Naive thymus-derived CD4-positive, alpha-beta T cell (primary cell): ENCODE data around the gene ZMYND8. TPM values are rescaled to one million over a fixed set of nuclear protein-coding genes. Genes with fewer than 3 reads are reported as not detected.
A peak's percentile ranks its signal among the peaks of the same experiment; 100 is the strongest.

ENCODE experiments used
- ATAC-seq: fragments of 150-1000 bp; cut with Tn5 transposase; 2 replicates; pipeline ENCODE4 v1.10.0; 2021; ENCODE audit warnings: mild to moderate bottlenecking, moderate library complexity
- CTCF ChIA-PET: fragments of 350-600 bp; sonication (Branson Sonifier 250); formaldehyde crosslinking; loops from one replicate; lab custom pipeline; 2021; ENCODE audit warnings: antibody characterized with exemption; lab: Charles Lee
- POLR2A ChIA-PET: fragments of 350-600 bp; sonication (Branson Sonifier 250); formaldehyde crosslinking; loops from one replicate; lab custom pipeline; 2021; ENCODE audit warnings: antibody characterized with exemption, inconsistent platforms; lab: Charles Lee
- DNase-seq, 9 donors: peaks; one replicate each; pipeline versions ENCODE4 v3.0.0 to v3.0.0-alpha.2; 2020 to 2022; ENCODE audit warnings: mixed read lengths in 1 of 9
- H3K27ac ChIP-seq: one replicate; pipeline ENCODE4 v1.7.0; 2013; ENCODE audit warnings: mild to moderate bottlenecking, low read depth, low read length, moderate library complexity
- H3K27me3 ChIP-seq, 2 donors: one replicate each; pipeline ENCODE4 v1.7.0; 2013; ENCODE audit warnings: low read length in 2 of 2, mild to moderate bottlenecking in 2 of 2, moderate library complexity in 2 of 2; ENCODE audit not compliant: control insufficient read depth in 2 of 2, insufficient read depth in 2 of 2
- H3K36me3 ChIP-seq, 3 experiments: 1 replicate in 2 of 3; 2 replicates in 1 of 3; pipeline ENCODE4 v1.7.0; 2013; ENCODE audit warnings: low read length in 3 of 3, mild to moderate bottlenecking in 3 of 3, moderate library complexity in 1 of 3; ENCODE audit not compliant: insufficient read depth in 3 of 3, control insufficient read depth in 2 of 3
- H3K4me1 ChIP-seq, 2 donors: one replicate each; pipeline ENCODE4 v1.7.0; 2013; ENCODE audit warnings: low read length in 2 of 2, mild to moderate bottlenecking in 2 of 2, moderate library complexity in 1 of 2; ENCODE audit not compliant: control insufficient read depth in 2 of 2, insufficient read depth in 2 of 2
- H3K4me3 ChIP-seq: 2 replicates; pipeline ENCODE4 v1.7.0; 2013; ENCODE audit warnings: mild to moderate bottlenecking, low read length
- H3K9me3 ChIP-seq, 3 experiments: 1 replicate in 2 of 3; 2 replicates in 1 of 3; pipeline ENCODE4 v1.7.0; 2013; ENCODE audit warnings: low read length in 3 of 3; ENCODE audit not compliant: control insufficient read depth in 2 of 3
- H3K27ac Mint-ChIP-seq, 9 donors: one replicate each; pipeline ENCODE4 v1.8.0; 2020 to 2022; ENCODE audit warnings: mixed read lengths in 9 of 9, mild to moderate bottlenecking in 8 of 9, moderate library complexity in 5 of 9, inconsistent platforms in 2 of 9
- H3K27me3 Mint-ChIP-seq, 5 donors: one replicate each; pipeline ENCODE4 v1.8.0; 2021 to 2022; ENCODE audit warnings: mixed read lengths in 5 of 5, mild to moderate bottlenecking in 1 of 5
- H3K36me3 Mint-ChIP-seq, 5 donors: one replicate each; pipeline ENCODE4 v1.8.0; 2020 to 2022; ENCODE audit warnings: mixed read lengths in 5 of 5, mild to moderate bottlenecking in 3 of 5, inconsistent platforms in 1 of 5
- H3K4me1 Mint-ChIP-seq, 7 donors: one replicate each; pipeline ENCODE4 v1.8.0; 2020 to 2022; ENCODE audit warnings: mixed read lengths in 7 of 7, mild to moderate bottlenecking in 3 of 7, inconsistent platforms in 1 of 7
- H3K4me3 Mint-ChIP-seq, 10 donors: one replicate each; pipeline ENCODE4 v1.8.0; 2020 to 2022; ENCODE audit warnings: mild to moderate bottlenecking in 10 of 10, mixed read lengths in 10 of 10, moderate library complexity in 6 of 10, inconsistent platforms in 2 of 10
- H3K9me3 Mint-ChIP-seq, 11 donors: one replicate each; pipeline ENCODE4 v1.8.0; 2020 to 2022; ENCODE audit warnings: mixed read lengths in 11 of 11, mild to moderate bottlenecking in 4 of 11, inconsistent platforms in 1 of 11, moderate library complexity in 1 of 11
- intact Hi-C, 2 donors: fragments of 100-400 bp; cut with micrococcal nuclease; formaldehyde crosslinking; loops; one replicate each; pipeline ENCODE4 v1.15.1; 2023
- polyA plus RNA-seq, 2 donors: library from polyadenylated mRNA; unstranded; fragments of 300-500 nt; fragmentation: Illumina TruSeq; gene quantifications; one replicate each; pipeline ENCODE4 v1.2.3, GENCODE V29; 2021
- total RNA-seq, 6 experiments: library from RNA in 5 of 6; stranded (reverse) in 5 of 6; gene quantifications; 1 replicate in 5 of 6; 2 replicates in 1 of 6; pipeline ENCODE4 v1.2.3 and lab custom pipeline; 2021 to 2026

The ZMYND8 gene
- total and polyA plus RNA-seq, 7 experiments from 2014 or later: 12.7 to 83.0 (median 63.7) TPM

DNA sequence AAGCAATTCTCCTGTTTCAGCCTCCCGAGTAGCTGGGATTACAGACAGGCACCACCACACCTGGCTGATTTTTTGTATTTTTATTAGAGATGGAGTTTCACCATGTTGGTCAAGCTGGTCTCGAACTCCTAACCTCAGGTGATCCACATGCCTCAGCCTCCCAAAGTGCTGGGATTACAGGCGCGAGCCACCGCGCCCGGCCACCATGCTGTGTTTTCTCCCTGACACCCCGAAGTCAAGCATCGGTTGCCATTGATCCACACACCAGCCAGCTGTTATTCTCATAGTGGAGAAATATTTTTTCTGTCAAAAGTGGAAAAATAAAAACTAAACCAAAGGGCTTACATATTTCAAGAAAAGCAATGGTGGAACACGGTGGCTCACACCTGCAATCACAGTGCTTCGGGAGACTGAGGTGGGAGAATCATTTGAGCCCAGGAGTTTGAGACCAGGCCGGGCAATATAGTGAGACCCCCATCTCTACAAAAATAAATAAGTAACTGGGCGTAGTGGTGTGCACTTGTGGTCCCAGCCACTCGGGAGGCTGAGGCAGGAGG, 157.4 kb downstream of the ZMYND8 start:
- H3K27ac ChIP-seq: no peak overlapping the region
- Mint-ChIP-seq H3K27me3 (peaks cover 0 to 5% (median 0%) of the 10 kb centered on the region in 5 donors), H3K4me3 (no peak overlapping the region), H3K4me1 (peaks cover 0 to 12% (median 0%) of the 10 kb centered on the region in 7 donors), H3K36me3 (peaks cover 0 to 3% (median 0%) of the 10 kb centered on the region in 5 donors), H3K27ac (no peak overlapping the region), H3K9me3 (no peaks in the 10 kb centered on the region)
- DNase-seq: no peak
- POLR2A ChIA-PET: no interaction called here
- H3K4me1 ChIP-seq: no peaks in the 10 kb centered on the region
- no peaks in the 10 kb centered on the region for H3K27me3 ChIP-seq
- CTCF ChIA-PET: interaction anchor here (0.6 to 1.4 kb wide), 4 partner anchors 156 to 442 kb away, joined by 3 to 9 read pairs (median 3); no protein-coding TSS in a partner anchor
- H3K9me3 ChIP-seq: no peaks in the 10 kb centered on the region
- no peaks in the 10 kb centered on the region for H3K36me3 ChIP-seq
- H3K4me3 ChIP-seq: no peak overlapping the region
- intact Hi-C loops: loop anchor here in 1 of 2 donors (5.0 kb wide), 1 partner anchor 1423 kb away; no protein-coding TSS in a partner anchor
- ATAC-seq: no peak

DNA sequence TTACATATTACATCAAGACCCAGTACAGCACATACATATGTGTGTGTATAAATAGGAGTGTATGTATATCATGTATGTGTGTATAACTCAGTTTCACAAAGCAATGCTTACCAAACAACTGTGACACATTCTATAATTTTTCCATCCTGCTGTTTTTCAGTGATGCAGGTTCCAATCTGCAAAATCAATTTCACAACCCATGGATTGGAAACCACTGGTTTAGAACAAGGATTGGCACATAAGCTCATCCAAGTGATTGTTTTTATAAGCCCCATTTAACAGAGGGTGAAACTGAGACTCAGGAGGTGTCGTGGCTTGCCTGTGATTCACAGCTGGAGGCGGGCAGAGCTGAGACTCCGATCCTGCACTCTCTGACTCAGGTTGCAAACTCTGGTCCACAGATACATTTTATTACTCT, 158.2 kb downstream of the ZMYND8 start:
- Histone ChIP-seq H3K9me3 (no peaks in the 10 kb centered on the region), H3K4me1 (no peaks in the 10 kb centered on the region), H3K36me3 (no peaks in the 10 kb centered on the region), H3K27me3 (no peaks in the 10 kb centered on the region), H3K4me3 (no peak overlapping the region), H3K27ac (no peak overlapping the region)
- no peaks in the 10 kb centered on the region for H3K9me3 Mint-ChIP-seq
- H3K4me1 Mint-ChIP-seq: peaks cover 0 to 12% (median 0%) of the 10 kb centered on the region in 7 donors
- POLR2A ChIA-PET: interaction anchor here (0.7 kb wide), 1 partner anchor 186 kb away, joined by 4 read pairs; no protein-coding TSS in a partner anchor
- DNase-seq (peak in 1 of 9 donors; percentile 52), ATAC-seq (no peak)
- no peak overlapping the region for H3K4me3 Mint-ChIP-seq
- CTCF ChIA-PET: interaction anchor here (0.6 to 4.2 kb wide), 3 partner anchors 16 to 443 kb away, joined by 3 to 31 read pairs (median 3); no protein-coding TSS in a partner anchor
- intact Hi-C loops: loop anchor here in 1 of 2 donors (5.0 kb wide), 1 partner anchor 1424 kb away; no protein-coding TSS in a partner anchor
- no peaks in the 10 kb centered on the region for H3K36me3 Mint-ChIP-seq
- H3K27ac Mint-ChIP-seq: no peak overlapping the region
- H3K27me3 Mint-ChIP-seq: peaks cover 0 to 5% (median 0%) of the 10 kb centered on the region in 5 donors

DNA sequence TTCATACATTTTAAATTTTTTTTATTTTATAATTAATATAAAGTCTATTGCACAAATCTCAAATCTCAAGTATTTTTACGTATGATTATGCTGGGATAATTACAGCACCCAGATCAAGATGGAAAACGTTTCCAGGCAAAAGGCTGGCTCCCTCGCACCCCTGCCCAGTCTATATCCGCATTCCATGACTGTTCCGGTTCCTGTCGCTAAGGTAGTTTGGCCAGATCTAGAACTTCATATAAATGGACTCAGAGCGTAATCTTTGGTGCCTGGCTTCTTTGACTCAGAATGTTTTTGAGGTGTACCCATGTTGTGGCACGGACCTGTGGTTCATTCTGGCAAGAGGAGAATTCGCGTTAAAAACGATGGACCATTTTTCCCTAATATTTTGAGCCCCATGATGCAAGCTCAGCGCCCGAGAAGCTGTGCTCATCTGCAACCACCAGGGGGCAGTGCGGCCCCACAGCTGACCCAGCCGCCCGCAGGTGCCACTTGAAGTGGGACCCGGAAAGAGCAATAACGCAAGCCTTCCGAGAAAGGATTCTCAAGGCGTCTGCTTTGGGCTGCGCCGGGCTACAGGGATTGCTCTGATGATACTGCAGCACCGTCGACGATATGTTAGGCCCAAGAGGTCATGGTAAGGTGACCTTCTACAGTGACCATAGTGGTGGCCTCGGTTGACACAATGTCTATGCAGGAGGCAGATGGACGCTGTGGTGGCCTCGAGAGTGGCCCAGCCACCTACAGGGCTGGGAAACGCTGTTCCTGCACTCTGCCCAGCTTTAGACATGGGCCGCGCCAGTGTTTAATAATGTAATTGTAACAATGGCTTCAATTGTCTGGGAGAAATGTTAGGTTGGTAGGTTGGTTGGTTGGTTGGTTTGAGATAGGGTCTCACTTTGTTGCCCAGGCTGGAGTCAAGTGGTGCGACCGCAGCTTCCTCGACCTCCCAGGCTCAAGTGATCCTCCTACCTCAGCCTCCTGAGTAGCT, 160.1 kb downstream of the ZMYND8 start:
- POLR2A ChIA-PET: no interaction called here
- Mint-ChIP-seq H3K36me3 (no peaks in the 10 kb centered on the region), H3K4me1 (peaks cover 0 to 12% (median 0%) of the 10 kb centered on the region in 7 donors), H3K4me3 (peak overlapping the region in 1 of 10 donors; percentile 38), H3K27me3 (peaks cover 0 to 8% (median 0%) of the 10 kb centered on the region in 5 donors), H3K27ac (no peak overlapping the region), H3K9me3 (no peaks in the 10 kb centered on the region)
- Histone ChIP-seq H3K9me3 (no peaks in the 10 kb centered on the region), H3K36me3 (no peaks in the 10 kb centered on the region), H3K4me3 (no peak overlapping the region), H3K27ac (no peak overlapping the region), H3K27me3 (no peaks in the 10 kb centered on the region), H3K4me1 (no peaks in the 10 kb centered on the region)
- intact Hi-C loops: loop anchor here (1.0 to 5.0 kb wide), 7 partner anchors 76 to 1426 kb away; no protein-coding TSS in a partner anchor
- peak; percentile 38 to 85 (median 54) for DNase-seq
- ATAC-seq: peak; percentile 91
- CTCF ChIA-PET: interaction anchor here (0.7 to 4.2 kb wide), 7 partner anchors 10 to 468 kb away, joined by 3 to 31 read pairs (median 3); no protein-coding TSS in a partner anchor

DNA sequence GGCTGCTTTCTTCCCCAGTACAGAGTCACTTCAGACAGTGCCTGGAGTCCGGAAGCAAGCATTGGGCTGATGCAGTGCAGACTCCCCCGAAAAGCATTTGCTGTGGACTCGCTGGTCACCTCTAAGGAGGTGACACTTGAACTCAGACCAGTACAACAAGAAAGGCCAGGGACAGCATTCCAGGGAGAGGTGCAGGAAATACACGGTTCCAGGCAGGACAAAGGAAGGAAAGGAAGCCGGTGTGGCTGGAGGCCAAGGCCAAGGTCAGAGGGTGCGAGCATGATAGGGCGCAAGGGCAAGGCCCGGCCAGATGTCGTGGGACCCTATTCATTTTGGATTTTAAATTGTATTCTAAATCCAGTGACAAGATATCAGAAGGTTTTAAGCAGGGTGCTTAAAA, 160.9 kb downstream of the ZMYND8 start:
- peaks cover 0 to 8% (median 0%) of the 10 kb centered on the region in 5 donors for H3K27me3 Mint-ChIP-seq
- H3K4me3 ChIP-seq: no peak overlapping the region
- H3K36me3 Mint-ChIP-seq: no peaks in the 10 kb centered on the region
- no peak for DNase-seq
- no peaks in the 10 kb centered on the region for H3K4me1 ChIP-seq
- ChIA-PET POLR2A (no interaction called here), CTCF (interaction anchor here (4.2 kb wide), 1 partner anchor 188 kb away, joined by 31 read pairs; no protein-coding TSS in a partner anchor)
- H3K4me3 Mint-ChIP-seq: no peak overlapping the region
- no peak for ATAC-seq
- peaks cover 0 to 12% (median 0%) of the 10 kb centered on the region in 7 donors for H3K4me1 Mint-ChIP-seq
- H3K27ac Mint-ChIP-seq: peak overlapping the region in 1 of 9 donors; percentile 21
- H3K9me3 Mint-ChIP-seq: no peaks in the 10 kb centered on the region
- no peaks in the 10 kb centered on the region for H3K9me3 ChIP-seq
- no peaks in the 10 kb centered on the region for H3K27me3 ChIP-seq
- no peak overlapping the region for H3K27ac ChIP-seq
- H3K36me3 ChIP-seq: no peaks in the 10 kb centered on the region
- intact Hi-C loops: loop anchor here in 1 of 2 donors (5.0 kb wide), 1 partner anchor 1427 kb away; no protein-coding TSS in a partner anchor

DNA sequence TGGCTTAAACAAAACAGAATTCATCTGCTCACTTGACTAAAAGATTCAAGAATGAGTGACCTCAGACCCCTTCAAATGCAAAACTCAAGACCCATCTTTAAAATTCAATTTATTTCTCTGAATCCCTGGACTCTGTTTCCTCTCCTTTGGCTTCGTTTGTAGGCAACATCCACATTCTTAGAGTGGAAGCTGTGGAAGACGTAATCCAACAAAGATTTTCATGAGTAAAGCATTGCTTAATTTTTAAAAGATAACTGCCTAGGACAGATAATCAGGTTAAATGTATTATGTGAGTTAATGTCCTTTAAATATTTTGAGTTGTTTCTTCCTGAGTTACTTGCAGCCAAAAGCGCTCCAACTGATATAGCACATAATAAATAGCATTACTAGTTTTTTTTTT, 164.5 kb downstream of the ZMYND8 start:
- ChIA-PET CTCF (no interaction called here), POLR2A (no interaction called here)
- Mint-ChIP-seq H3K4me1 (peaks cover 6 to 18% (median 10%) of the 10 kb centered on the region in 7 donors), H3K36me3 (peaks cover 0 to 3% (median 0%) of the 10 kb centered on the region in 5 donors), H3K4me3 (no peak overlapping the region), H3K9me3 (peaks cover 0 to 4% (median 0%) of the 10 kb centered on the region in 11 donors), H3K27me3 (peaks cover 5 to 21% (median 12%) of the 10 kb centered on the region in 5 donors), H3K27ac (no peak overlapping the region)
- H3K4me1 ChIP-seq: peaks cover 0 to 6% of the 10 kb centered on the region in 2 donors
- no peaks in the 10 kb centered on the region for H3K36me3 ChIP-seq
- no peak for ATAC-seq
- no peaks in the 10 kb centered on the region for H3K9me3 ChIP-seq
- H3K27ac ChIP-seq: no peak overlapping the region
- no peak for DNase-seq
- intact Hi-C loops: no loop called here
- no peak overlapping the region for H3K4me3 ChIP-seq
- no peaks in the 10 kb centered on the region for H3K27me3 ChIP-seq

DNA sequence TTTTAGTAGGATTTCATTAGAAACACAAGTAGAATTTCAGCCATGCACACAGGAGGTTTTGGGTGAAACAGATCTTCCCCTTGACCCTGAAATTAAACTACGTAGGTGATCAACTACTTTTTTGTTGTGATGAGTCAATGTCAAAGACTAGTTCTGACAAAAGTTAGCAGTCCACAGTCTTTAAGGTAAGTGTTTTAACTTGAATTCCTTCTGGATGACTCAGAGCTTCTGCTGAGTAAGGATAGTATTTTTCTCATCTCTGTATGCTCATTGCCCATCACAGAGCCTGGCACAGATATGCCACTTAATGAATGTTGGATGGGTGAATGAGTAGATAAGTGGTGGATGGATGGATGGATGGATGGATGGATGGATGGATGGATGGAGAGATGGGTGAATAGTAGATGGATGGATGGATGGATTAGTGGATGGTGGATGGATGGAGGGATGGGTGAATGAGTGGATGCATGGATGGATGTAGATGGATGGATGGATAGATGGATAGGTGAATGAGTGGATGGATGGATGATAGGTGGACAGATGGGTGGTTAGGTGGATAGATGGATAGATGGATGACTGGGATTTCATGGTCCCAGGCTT, 165.3 kb downstream of the ZMYND8 start:
- DNase-seq (no peak), ATAC-seq (no peak)
- Mint-ChIP-seq H3K36me3 (peaks cover 0 to 3% (median 0%) of the 10 kb centered on the region in 5 donors), H3K27me3 (peaks cover 5 to 21% (median 12%) of the 10 kb centered on the region in 5 donors), H3K4me3 (no peak overlapping the region), H3K9me3 (peaks cover 0 to 4% (median 0%) of the 10 kb centered on the region in 11 donors), H3K27ac (no peak overlapping the region), H3K4me1 (peaks cover 6 to 13% (median 10%) of the 10 kb centered on the region in 7 donors)
- peaks cover 0 to 6% of the 10 kb centered on the region in 2 donors for H3K4me1 ChIP-seq
- no peak overlapping the region for H3K27ac ChIP-seq
- CTCF ChIA-PET: interaction anchor here (1.5 kb wide), 1 partner anchor 193 kb away, joined by 4 read pairs; no protein-coding TSS in a partner anchor
- H3K9me3 ChIP-seq: no peaks in the 10 kb centered on the region
- no peaks in the 10 kb centered on the region for H3K36me3 ChIP-seq
- H3K27me3 ChIP-seq: peaks cover 0 to 4% of the 10 kb centered on the region in 2 donors
- no peak overlapping the region for H3K4me3 ChIP-seq
- intact Hi-C loops: no loop called here
- POLR2A ChIA-PET: no interaction called here
